C4-2B (cell line): ENCODE measurements around the gene AKNA.

Experiments used
- ZFX ChIP-seq: fragments of 450-650 bp; IDR thresholded peaks from 2 replicates; pipeline ENCODE4 v1.6.1; 2017
- TF ChIP-seq, protein P1 (sequence below): fragments of 450-650 bp; conservative IDR thresholded peaks from 2 replicates; pipeline ENCODE4 v1.5.1; 2017; ENCODE audit warnings: mild to moderate bottlenecking

DNA sequence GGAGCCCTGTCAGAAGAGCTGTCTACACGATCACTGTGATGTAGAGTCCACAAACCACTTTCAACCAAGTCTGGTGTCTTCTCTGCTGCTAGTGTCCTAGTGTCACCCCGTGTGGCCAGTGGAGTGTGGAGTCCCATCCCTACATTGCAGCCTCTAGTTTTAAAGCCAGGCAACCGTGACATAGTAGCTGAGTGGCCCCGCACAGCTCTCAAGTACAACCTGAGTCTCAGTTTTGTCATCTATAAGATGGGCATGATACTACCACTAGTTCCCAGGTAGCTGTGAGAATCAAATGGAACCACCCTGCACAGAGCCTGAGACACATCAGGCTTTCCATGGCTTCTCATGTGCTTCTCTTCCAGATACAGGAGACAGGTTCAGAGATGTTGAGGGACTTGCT is 43.2 kb upstream of the AKNA start:
- TF ChIP-seq, protein P1, sequence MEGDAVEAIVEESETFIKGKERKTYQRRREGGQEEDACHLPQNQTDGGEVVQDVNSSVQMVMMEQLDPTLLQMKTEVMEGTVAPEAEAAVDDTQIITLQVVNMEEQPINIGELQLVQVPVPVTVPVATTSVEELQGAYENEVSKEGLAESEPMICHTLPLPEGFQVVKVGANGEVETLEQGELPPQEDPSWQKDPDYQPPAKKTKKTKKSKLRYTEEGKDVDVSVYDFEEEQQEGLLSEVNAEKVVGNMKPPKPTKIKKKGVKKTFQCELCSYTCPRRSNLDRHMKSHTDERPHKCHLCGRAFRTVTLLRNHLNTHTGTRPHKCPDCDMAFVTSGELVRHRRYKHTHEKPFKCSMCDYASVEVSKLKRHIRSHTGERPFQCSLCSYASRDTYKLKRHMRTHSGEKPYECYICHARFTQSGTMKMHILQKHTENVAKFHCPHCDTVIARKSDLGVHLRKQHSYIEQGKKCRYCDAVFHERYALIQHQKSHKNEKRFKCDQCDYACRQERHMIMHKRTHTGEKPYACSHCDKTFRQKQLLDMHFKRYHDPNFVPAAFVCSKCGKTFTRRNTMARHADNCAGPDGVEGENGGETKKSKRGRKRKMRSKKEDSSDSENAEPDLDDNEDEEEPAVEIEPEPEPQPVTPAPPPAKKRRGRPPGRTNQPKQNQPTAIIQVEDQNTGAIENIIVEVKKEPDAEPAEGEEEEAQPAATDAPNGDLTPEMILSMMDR, result no peak
- TF ChIP-seq ZFX, result no peak
